HepG2 (cell line): ENCODE data around the gene PKD1L1.

Experiments
- BCL6 ChIP-seq: IDR thresholded peaks from 2 replicates; pipeline ENCODE4 v1.6.1; 2016; ENCODE audit warnings: missing genetic modification reagents, missing compliant biosample characterization
- JUN ChIP-seq: sonication (generic); formaldehyde crosslinking; IDR thresholded peaks from 2 replicates; pipeline ENCODE4 v1.4.0; 2020; ENCODE audit warnings: mild to moderate bottlenecking, missing genetic modification reagents
- KAT7 ChIP-seq: IDR thresholded peaks from 2 replicates; pipeline ENCODE4 v1.6.1; 2018; ENCODE audit warnings: borderline replicate concordance, missing compliant biosample characterization
- KLF16 ChIP-seq, 2 experiments: sonication (generic) in 1 of 2; formaldehyde crosslinking in 1 of 2; IDR thresholded peaks; 2 replicates each; pipeline versions ENCODE4 v1.6.1 to v1.8.0; 2016 to 2023; ENCODE audit warnings: missing genetic modification reagents in 2 of 2, missing compliant biosample characterization in 1 of 2
- MAX ChIP-seq: IDR thresholded peaks from 2 replicates; pipeline ENCODE4 v1.6.1; 2012; ENCODE audit warnings: inconsistent platforms
- ZNF687 ChIP-seq: sonication (generic); formaldehyde crosslinking; IDR thresholded peaks from 2 replicates; pipeline ENCODE4 v1.5.1; 2020; ENCODE audit warnings: mild to moderate bottlenecking, missing genetic modification reagents, moderate library complexity
- TF ChIP-seq, protein P1 (sequence below): sonication (generic); formaldehyde crosslinking; IDR thresholded peaks from 2 replicates; pipeline ENCODE4 v1.4.0; 2020; ENCODE audit warnings: missing genetic modification reagents, mild to moderate bottlenecking, borderline replicate concordance

DNA sequence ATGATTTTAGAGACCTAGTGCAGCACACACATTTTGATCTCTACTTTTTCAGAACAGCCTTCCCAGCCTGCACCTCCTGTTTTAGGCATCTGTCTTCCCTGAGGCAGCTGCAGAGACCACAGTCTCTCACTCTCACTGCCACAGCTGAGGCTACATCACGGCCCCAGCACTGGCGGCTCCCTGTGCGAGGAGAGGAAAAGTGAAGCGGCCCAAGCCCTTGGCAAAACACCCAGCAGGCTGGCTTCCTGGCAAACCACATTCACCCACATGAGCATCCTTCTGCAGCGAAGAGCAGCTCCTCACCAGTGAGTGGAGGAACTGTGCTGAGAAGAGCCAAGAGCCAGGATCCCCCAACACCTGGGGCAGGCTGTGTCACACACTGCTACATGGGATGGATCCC, 17.2 kb upstream of the PKD1L1 start:
- TF ChIP-seq, protein P1, sequence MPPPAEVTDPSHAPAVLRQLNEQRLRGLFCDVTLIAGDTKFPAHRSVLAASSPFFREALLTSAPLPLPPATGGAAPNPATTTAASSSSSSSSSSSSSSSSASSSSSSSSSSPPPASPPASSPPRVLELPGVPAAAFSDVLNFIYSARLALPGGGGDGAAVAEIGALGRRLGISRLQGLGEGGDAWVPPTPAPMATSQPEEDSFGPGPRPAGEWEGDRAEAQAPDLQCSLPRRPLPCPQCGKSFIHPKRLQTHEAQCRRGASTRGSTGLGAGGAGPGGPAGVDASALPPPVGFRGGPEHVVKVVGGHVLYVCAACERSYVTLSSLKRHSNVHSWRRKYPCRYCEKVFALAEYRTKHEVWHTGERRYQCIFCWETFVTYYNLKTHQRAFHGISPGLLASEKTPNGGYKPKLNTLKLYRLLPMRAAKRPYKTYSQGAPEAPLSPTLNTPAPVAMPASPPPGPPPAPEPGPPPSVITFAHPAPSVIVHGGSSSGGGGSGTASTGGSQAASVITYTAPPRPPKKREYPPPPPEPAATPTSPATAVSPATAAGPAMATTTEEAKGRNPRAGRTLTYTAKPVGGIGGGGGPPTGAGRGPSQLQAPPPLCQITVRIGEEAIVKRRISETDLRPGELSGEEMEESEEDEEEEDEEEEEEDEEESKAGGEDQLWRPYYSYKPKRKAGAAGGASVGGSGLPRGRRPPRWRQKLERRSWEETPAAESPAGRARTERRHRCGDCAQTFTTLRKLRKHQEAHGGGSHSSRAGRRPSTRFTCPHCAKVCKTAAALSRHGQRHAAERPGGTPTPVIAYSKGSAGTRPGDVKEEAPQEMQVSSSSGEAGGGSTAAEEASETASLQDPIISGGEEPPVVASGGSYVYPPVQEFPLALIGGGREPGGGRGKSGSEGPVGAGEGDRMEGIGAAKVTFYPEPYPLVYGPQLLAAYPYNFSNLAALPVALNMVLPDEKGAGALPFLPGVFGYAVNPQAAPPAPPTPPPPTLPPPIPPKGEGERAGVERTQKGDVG (CRISPR knock-in tag), result no peak
- TF ChIP-seq KLF16 (CRISPR knock-in tag; IDR thresholded peaks at IDR 0.05), result no peak
- no peak for TF ChIP-seq JUN
- no peak for TF ChIP-seq BCL6 (CRISPR knock-in tag)
- TF ChIP-seq KAT7 (CRISPR knock-in tag), result no peak
- TF ChIP-seq MAX, result no peak
- TF ChIP-seq ZNF687 (CRISPR knock-in tag), result no peak
